Fibroblast of skin of abdomen (primary cell): ENCODE data around the gene ANKRD23. TPM values are rescaled to one million over a fixed set of nuclear protein-coding genes. Genes with fewer than 3 reads are reported as not detected.
"Not testable (repeated sequence)": the region's sequence is repeated elsewhere in the genome, so short reads cannot be mapped to it uniquely, and the experiment has no call there.

Experiments
- DNase-seq: peaks from one replicate; pipeline ENCODE4 v3.0.0-alpha.2; 2013
- polyA plus RNA-seq, 2 experiments: library from polyadenylated mRNA; unstranded; fragments of 120-200 nt; gene quantifications; one replicate each; pipeline ENCODE4 v1.2.1, GENCODE V29; 2013; ENCODE audit not compliant: insufficient read length in 2 of 2

ANKRD23 gene
- 1.5 TPM for polyA plus RNA-seq (2013, experiment 1 of 2; ENCODE audit: insufficient read length)
- polyA plus RNA-seq (2013, experiment 2 of 2; ENCODE audit: insufficient read length) = 1.2 TPM

- no peak for DNase-seq
Observed at GRCh38 chr2:96843538-96844268, at the start of gene ANKRD23. Gene ANKRD23 (minus strand): TSS chr2:96844021. CDS start chr2:96843992, 29 bp downstream.

- peak; percentile 27 for DNase-seq
Observed at GRCh38 chr2:96891591-96892333, 47.9 kb upstream of the ANKRD23 start.

GRCh38 chr2:96890726-96891385, 47.0 kb upstream of the ANKRD23 start:
- DNase-seq = no peak

- no peak for DNase-seq
Observed at GRCh38 chr2:96890252-96890651, 46.4 kb upstream of the ANKRD23 start.

- DNase-seq = not testable (repeated sequence)
Observed at GRCh38 chr2:96889502-96889901, 45.7 kb upstream of the ANKRD23 start.

GRCh38 chr2:96888072-96889011, 44.5 kb upstream of the ANKRD23 start:
- DNase-seq = no peak

- DNase-seq = no peak
Observed at GRCh38 chr2:96887493-96888012, 43.7 kb upstream of the ANKRD23 start.

GRCh38 chr2:96885432-96886347, 41.9 kb upstream of the ANKRD23 start:
- DNase-seq = no peak

GRCh38 chr2:96884299-96885094, 40.7 kb upstream of the ANKRD23 start:
- DNase-seq = no peak

- DNase-seq = no peak
Observed at GRCh38 chr2:96883306-96883705, 39.5 kb upstream of the ANKRD23 start.

- no peak for DNase-seq
Observed at GRCh38 chr2:96882906-96883305, 39.1 kb upstream of the ANKRD23 start.

- DNase-seq = no peak
Observed at GRCh38 chr2:96882230-96882629, 38.4 kb upstream of the ANKRD23 start.

GRCh38 chr2:96881349-96882195, 37.8 kb upstream of the ANKRD23 start:
- DNase-seq = no peak

GRCh38 chr2:96880891-96881273, 37.1 kb upstream of the ANKRD23 start:
- no peak for DNase-seq

- DNase-seq = no peak
Observed at GRCh38 chr2:96879545-96880040, 35.8 kb upstream of the ANKRD23 start.

- DNase-seq = no peak
Observed at GRCh38 chr2:96878796-96879544, 35.1 kb upstream of the ANKRD23 start.

- no peak for DNase-seq
Observed at GRCh38 chr2:96878171-96878570, 34.4 kb upstream of the ANKRD23 start.

- DNase-seq = no peak
Observed at GRCh38 chr2:96877631-96878092, 33.8 kb upstream of the ANKRD23 start.
